Measurements from ENCODE around the gene CDCA8. TPM values are rescaled to one million over a fixed set of nuclear protein-coding genes. Genes with fewer than 3 reads are reported as not detected.

Gene CDCA8
- total and polyA plus RNA-seq, 2 of the 4 experiments (the other 2 are of a cell fraction) = 5.9 to 25.7 TPM

DNA sequence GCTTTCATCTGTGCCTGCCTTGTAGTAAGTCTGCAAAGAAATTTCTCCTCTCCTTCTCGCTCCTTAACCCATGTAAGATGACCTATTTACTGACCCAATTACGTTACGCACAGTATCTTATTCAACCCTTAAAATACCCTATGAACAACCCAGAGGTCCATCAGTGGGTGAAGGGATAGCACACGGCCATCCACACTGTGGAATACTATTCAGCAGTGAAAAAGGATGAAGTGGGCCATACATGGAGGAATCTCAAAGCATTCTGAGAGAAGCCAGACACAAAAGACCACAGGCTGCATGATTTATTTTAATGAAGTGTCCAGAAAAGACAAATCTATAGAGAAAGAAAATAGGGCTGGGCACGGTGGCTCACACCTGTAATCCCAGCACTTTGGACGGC is 33.8 kb upstream of the CDCA8 start:
- Histone ChIP-seq H3K36me3 (ENCODE audit: control insufficient read depth, insufficient read depth, low read length) (no peaks in the 10 kb centered on the region), H3K4me2 (ENCODE audit: low read depth, low read length) (no peak overlapping the region), H2BK120ac (ENCODE audit: low read depth, low read length) (no peak overlapping the region), H3K4me1 (ENCODE audit: control insufficient read depth, insufficient read depth, low read length) (no peaks in the 10 kb centered on the region), H3K18ac (ENCODE audit: low read depth, low read length) (no peak overlapping the region), H2BK5ac (ENCODE audit: low read depth, low read length, poor library complexity, severe bottlenecking) (no peak overlapping the region), H2AK9ac (replicated peaks; ENCODE audit: low read depth, low read length, poor library complexity) (no peak overlapping the region), H4K8ac (ENCODE audit: low read depth in 2 of 2, low read length in 2 of 2) (no peak overlapping the region), H3K14ac (replicated peaks; ENCODE audit: low read depth, low read length) (no peak overlapping the region), H3K4ac (ENCODE audit: low read depth, low read length) (no peak overlapping the region), H3K56ac (ENCODE audit: extremely low read depth, insufficient read depth, low read length) (no peak overlapping the region), H3K9ac (ENCODE audit: low read depth, low read length) (no peak overlapping the region), H3K4me3 (ENCODE audit: insufficient read depth, low read depth, low read length) (no peak overlapping the region), H3K79me1 (ENCODE audit: low read depth in 1 of 2, low read length in 2 of 2) (no peaks in the 10 kb centered on the region), H4K5ac (ENCODE audit: low read depth, low read length) (no peak overlapping the region), H2AFZ (replicated peaks; ENCODE audit: low read length, poor library complexity) (no peak overlapping the region), H3K27ac (ENCODE audit: insufficient read depth, low read length) (no peak overlapping the region), H2AK5ac (ENCODE audit: low read depth, low read length) (no peak overlapping the region), H4K91ac (ENCODE audit: insufficient read depth, low read depth, low read length) (no peak overlapping the region), H3K27me3 (ENCODE audit: control insufficient read depth, insufficient read depth, low read length) (peaks cover 30% of the 10 kb centered on the region), H2BK15ac (ENCODE audit: low read depth, low read length) (no peak overlapping the region), H4K20me1 (ENCODE audit: insufficient read depth, low read length) (no peaks in the 10 kb centered on the region), H2BK20ac (ENCODE audit: low read depth, low read length) (no peak overlapping the region), H3K9me1 (ENCODE audit: insufficient read depth, low read length) (no peaks in the 10 kb centered on the region), H3K9me3 (ENCODE audit: control insufficient read depth, insufficient read depth, low read length) (no peaks in the 10 kb centered on the region), H3K23ac (ENCODE audit: low read depth, low read length) (no peak overlapping the region)
- ChIA-PET POLR2A (ENCODE audit: unreplicated experiment) (no interaction called here), CTCF (no interaction called here)
- intact Hi-C loops (cut with micrococcal nuclease) = no loop called here
- DNase-seq (no peak), ATAC-seq (ENCODE audit: low read depth) (no peak)
- TF ChIP-seq MXI1 (IDR thresholded peaks at IDR 0.05; ENCODE audit: borderline replicate concordance, low read depth, low read length) = no peak
- no peak for TF ChIP-seq RAD21 (IDR thresholded peaks at IDR 0.05; ENCODE audit: low read length)
- no peak for TF ChIP-seq RFX5 (IDR thresholded peaks at IDR 0.05; ENCODE audit: low read depth, low read length)
- TF ChIP-seq MAFK (IDR thresholded peaks at IDR 0.05; ENCODE audit: low read depth, low read length) = no peak
- no TSS peak for BruUV-seq (replicated peaks)
- dilution Hi-C loops (cut with HindIII; ENCODE audit: low sequenced_read_pairs, unreplicated experiment) = no loop called here
- in situ Hi-C loops (cut with MboI; ENCODE audit: low sequenced_read_pairs) = no loop called here
- WGBS, 2 experiments (ENCODE audit: extremely low coverage in 2 of 2, insufficient read length in 1 of 2) = no CpG with 5 or more reads among the region's 6 CpGs

Measured in IMR-90 (cell line).